ENCODE results near the gene SPTB.

The SPTB gene

GRCh38 chr14:64768401-64769095 lies 111.2 kb downstream of the SPTB start:
- peaks cover 6% of the 10 kb centered on the region for H3K4me1 ChIP-seq (ENCODE audit: control insufficient read depth, low read length)
- no peaks in the 10 kb centered on the region for H3K9me2 ChIP-seq (replicated peaks; ENCODE audit: control insufficient read depth, low read length)
- no peaks in the 10 kb centered on the region for H3F3A ChIP-seq (ENCODE audit: control insufficient read depth, insufficient read depth)
- H4K20me1 ChIP-seq (ENCODE audit: control insufficient read depth, insufficient read depth, low read depth, low read length): no peaks in the 10 kb centered on the region
- no peak overlapping the region for H3K4me2 ChIP-seq (ENCODE audit: low read length)
- H3K79me2 ChIP-seq (ENCODE audit: control insufficient read depth, low read length): no peaks in the 10 kb centered on the region
- no peak overlapping the region for H3K4me3 ChIP-seq (ENCODE audit: low read length)
- no peak overlapping the region for H3K27ac ChIP-seq (ENCODE audit: low read depth, low read length)
- TF ChIP-seq, protein P1, sequence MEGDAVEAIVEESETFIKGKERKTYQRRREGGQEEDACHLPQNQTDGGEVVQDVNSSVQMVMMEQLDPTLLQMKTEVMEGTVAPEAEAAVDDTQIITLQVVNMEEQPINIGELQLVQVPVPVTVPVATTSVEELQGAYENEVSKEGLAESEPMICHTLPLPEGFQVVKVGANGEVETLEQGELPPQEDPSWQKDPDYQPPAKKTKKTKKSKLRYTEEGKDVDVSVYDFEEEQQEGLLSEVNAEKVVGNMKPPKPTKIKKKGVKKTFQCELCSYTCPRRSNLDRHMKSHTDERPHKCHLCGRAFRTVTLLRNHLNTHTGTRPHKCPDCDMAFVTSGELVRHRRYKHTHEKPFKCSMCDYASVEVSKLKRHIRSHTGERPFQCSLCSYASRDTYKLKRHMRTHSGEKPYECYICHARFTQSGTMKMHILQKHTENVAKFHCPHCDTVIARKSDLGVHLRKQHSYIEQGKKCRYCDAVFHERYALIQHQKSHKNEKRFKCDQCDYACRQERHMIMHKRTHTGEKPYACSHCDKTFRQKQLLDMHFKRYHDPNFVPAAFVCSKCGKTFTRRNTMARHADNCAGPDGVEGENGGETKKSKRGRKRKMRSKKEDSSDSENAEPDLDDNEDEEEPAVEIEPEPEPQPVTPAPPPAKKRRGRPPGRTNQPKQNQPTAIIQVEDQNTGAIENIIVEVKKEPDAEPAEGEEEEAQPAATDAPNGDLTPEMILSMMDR (IDR thresholded peaks at IDR 0.05; ENCODE audit: low read depth, low read length, poor library complexity, severe bottlenecking): no peak
- no peaks in the 10 kb centered on the region for H3K9me3 ChIP-seq (ENCODE audit: control insufficient read depth, insufficient read depth, low read length)
- H3K27me3 ChIP-seq (ENCODE audit: control insufficient read depth, low read length): peaks cover 3% of the 10 kb centered on the region; the same call in 1 of the 2 replicates
- no peaks in the 10 kb centered on the region for H3K36me3 ChIP-seq (ENCODE audit: control insufficient read depth, low read length)

- no peaks in the 10 kb centered on the region for H3K9me2 ChIP-seq (replicated peaks; ENCODE audit: control insufficient read depth, low read length)
- peaks cover 5% of the 10 kb centered on the region; the same call in 1 of the 2 replicates for H3K27me3 ChIP-seq (ENCODE audit: control insufficient read depth, low read length)
- TF ChIP-seq, protein P1 (IDR thresholded peaks at IDR 0.05; ENCODE audit: low read depth, low read length, poor library complexity, severe bottlenecking): no peak
- no peak for TF ChIP-seq EZH2phosphoT487 (IDR thresholded peaks at IDR 0.05; ENCODE audit: borderline replicate concordance, low read length)
- H3K9me3 ChIP-seq (ENCODE audit: control insufficient read depth, insufficient read depth, low read length): no peaks in the 10 kb centered on the region
- H3K27ac ChIP-seq (ENCODE audit: low read depth, low read length): no peak overlapping the region
- no peak overlapping the region for H3K4me2 ChIP-seq (ENCODE audit: low read length)
- no peaks in the 10 kb centered on the region for H3F3A ChIP-seq (ENCODE audit: control insufficient read depth, insufficient read depth)
- H4K20me1 ChIP-seq (ENCODE audit: control insufficient read depth, insufficient read depth, low read depth, low read length): no peaks in the 10 kb centered on the region
- no peaks in the 10 kb centered on the region for H3K36me3 ChIP-seq (ENCODE audit: control insufficient read depth, low read length)
- no peaks in the 10 kb centered on the region for H3K79me2 ChIP-seq (ENCODE audit: control insufficient read depth, low read length)
- no peak overlapping the region for H3K4me3 ChIP-seq (ENCODE audit: low read length)
- H3K4me1 ChIP-seq (ENCODE audit: control insufficient read depth, low read length): peaks cover 11% of the 10 kb centered on the region
Observed at GRCh38 chr14:64767215-64767964, 112.3 kb downstream of the SPTB start.

DNA sequence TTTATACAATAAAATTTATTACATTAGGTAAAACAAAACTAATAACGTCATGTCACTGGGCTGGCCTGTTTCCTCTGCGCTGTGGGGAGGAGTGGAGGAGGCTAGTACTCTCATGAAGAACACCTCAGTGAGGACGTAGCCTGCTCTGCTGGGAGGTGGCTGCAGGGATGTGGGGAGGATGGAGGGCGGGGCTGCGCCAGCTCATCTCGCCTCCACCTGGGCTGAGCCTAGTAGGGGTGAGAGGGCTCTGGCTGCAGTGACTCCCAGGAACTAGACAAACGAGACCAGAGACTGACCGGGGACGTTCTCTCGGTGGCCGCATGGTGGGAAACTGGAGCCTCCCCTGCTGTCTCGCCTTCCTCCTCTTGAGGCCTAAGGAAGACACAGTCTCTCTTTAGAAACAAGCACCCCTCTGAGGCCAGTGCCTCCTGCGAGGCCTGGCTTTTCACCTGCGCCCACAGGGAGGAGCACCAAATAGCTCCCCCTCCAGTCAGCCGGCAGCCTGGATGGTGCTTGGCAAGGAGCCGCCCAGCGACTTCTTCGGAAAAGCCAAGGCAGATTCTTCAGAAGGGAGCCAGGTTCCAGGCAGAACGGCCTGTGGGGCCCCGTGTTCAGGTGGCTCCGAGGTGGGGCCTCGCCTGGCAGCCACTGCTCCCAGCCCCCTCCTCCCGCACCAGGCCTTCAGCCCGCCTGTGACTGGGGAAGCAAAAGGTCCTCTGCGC lies 113.1 kb downstream of the SPTB start:
- peaks cover 16% of the 10 kb centered on the region for H3K4me1 ChIP-seq (ENCODE audit: control insufficient read depth, low read length)
- H3K9me2 ChIP-seq (replicated peaks; ENCODE audit: control insufficient read depth, low read length): no peaks in the 10 kb centered on the region
- no peak overlapping the region for H3K27ac ChIP-seq (ENCODE audit: low read depth, low read length)
- H3F3A ChIP-seq (ENCODE audit: control insufficient read depth, insufficient read depth): no peaks in the 10 kb centered on the region
- H3K4me2 ChIP-seq (ENCODE audit: low read length): no peak overlapping the region
- no peak overlapping the region for H3K4me3 ChIP-seq (ENCODE audit: low read length)
- H4K20me1 ChIP-seq (ENCODE audit: control insufficient read depth, insufficient read depth, low read depth, low read length): no peaks in the 10 kb centered on the region
- H3K36me3 ChIP-seq (ENCODE audit: control insufficient read depth, low read length): no peaks in the 10 kb centered on the region
- H3K79me2 ChIP-seq (ENCODE audit: control insufficient read depth, low read length): no peaks in the 10 kb centered on the region
- no peaks in the 10 kb centered on the region for H3K9me3 ChIP-seq (ENCODE audit: control insufficient read depth, insufficient read depth, low read length)
- TF ChIP-seq, protein P1 (IDR thresholded peaks at IDR 0.05; ENCODE audit: low read depth, low read length, poor library complexity, severe bottlenecking): no peak
- TF ChIP-seq EZH2phosphoT487 (IDR thresholded peaks at IDR 0.05; ENCODE audit: borderline replicate concordance, low read length): no peak
- H3K27me3 ChIP-seq (ENCODE audit: control insufficient read depth, low read length): peaks cover 5% of the 10 kb centered on the region; the same call in 1 of the 2 replicates

Measured in DOHH2 (cell line).